ENCODE results near the gene ADAMTS8.

DNA sequence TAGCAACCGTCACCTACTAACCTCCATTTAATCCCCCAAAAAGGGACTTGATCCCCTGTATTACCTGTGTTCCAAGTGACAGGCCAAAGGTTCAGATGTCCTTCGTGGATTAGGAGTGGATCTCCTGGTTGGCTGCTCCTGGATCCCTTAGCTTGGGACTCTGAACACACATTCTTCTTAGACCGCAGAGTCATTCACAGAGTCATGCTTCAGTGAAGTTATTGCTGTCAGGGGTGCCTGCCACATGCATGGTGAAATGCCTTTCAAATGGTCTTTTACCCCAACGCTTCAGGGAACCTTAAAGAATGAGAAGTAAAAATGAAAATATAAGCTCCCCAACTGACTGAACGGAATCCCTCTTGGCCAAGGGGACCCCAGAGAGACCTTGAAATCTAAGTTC, 49.1 kb downstream of the ADAMTS8 start:
- TF ChIP-seq CTCF (IDR thresholded peaks at IDR 0.05) (no peak), POLR2AphosphoS5 (IDR thresholded peaks at IDR 0.05; ENCODE audit: low read depth, low read length) (no peak)
